Stimulated activated memory B cell treated with anti-CD40 and anti-IgM and Interleukin-4, amounts not matched to agents 10 μg/mL and 1 μg/mL and 100 μg/mL, for 72 hours (primary cell): ENCODE data around the gene EMC6.

Source experiments
- ATAC-seq: fragments of 150-1000 bp; cut with Tn5 transposase; 2 replicates; pipeline ENCODE4 v1.10.0; 2021
- H3K27ac Mint-ChIP-seq: one replicate; pipeline ENCODE4 v1.8.0; 2022; ENCODE audit warnings: mild to moderate bottlenecking, mixed read lengths
- H3K27me3 Mint-ChIP-seq: one replicate; pipeline ENCODE4 v1.8.0; 2022; ENCODE audit warnings: mixed read lengths
- H3K36me3 Mint-ChIP-seq: one replicate; pipeline ENCODE4 v1.8.0; 2022; ENCODE audit warnings: mixed read lengths
- H3K4me1 Mint-ChIP-seq: one replicate; pipeline ENCODE4 v1.8.0; 2022; ENCODE audit warnings: mixed read lengths
- H3K4me3 Mint-ChIP-seq: one replicate; pipeline ENCODE4 v1.8.0; 2022; ENCODE audit warnings: mild to moderate bottlenecking, moderate library complexity, mixed read lengths
- H3K9me3 Mint-ChIP-seq: one replicate; pipeline ENCODE4 v1.8.0; 2022; ENCODE audit warnings: mixed read lengths

Gene EMC6

GRCh38 chr17:3663102-3664011 is 5.3 kb upstream of the EMC6 start:
- Mint-ChIP-seq H3K4me1 (peaks cover 14% of the 10 kb centered on the region), H3K27me3 (no peaks in the 10 kb centered on the region), H3K36me3 (peaks cover 6% of the 10 kb centered on the region), H3K9me3 (no peaks in the 10 kb centered on the region), H3K27ac (no peak overlapping the region), H3K4me3 (no peak overlapping the region)
- ATAC-seq: no peak

- no peak for ATAC-seq
- Mint-ChIP-seq H3K4me3 (no peak overlapping the region), H3K4me1 (peaks cover 31% of the 10 kb centered on the region), H3K27ac (no peak overlapping the region), H3K36me3 (peaks cover 6% of the 10 kb centered on the region), H3K27me3 (no peaks in the 10 kb centered on the region), H3K9me3 (no peaks in the 10 kb centered on the region)
These were observed 2.8 kb upstream of the EMC6 start for GRCh38 chr17:3665834-3666233.

GRCh38 chr17:3666516-3666915 is 2.1 kb upstream of the EMC6 start:
- H3K4me1 Mint-ChIP-seq: peaks cover 33% of the 10 kb centered on the region
- H3K27ac Mint-ChIP-seq: no peak overlapping the region
- no peaks in the 10 kb centered on the region for H3K27me3 Mint-ChIP-seq
- ATAC-seq: no peak
- peaks cover 7% of the 10 kb centered on the region for H3K36me3 Mint-ChIP-seq
- peak overlapping the region; percentile 21 for H3K4me3 Mint-ChIP-seq
- H3K9me3 Mint-ChIP-seq: no peaks in the 10 kb centered on the region

- peak overlapping the region; percentile 93 for H3K4me3 Mint-ChIP-seq
- H3K27ac Mint-ChIP-seq: peak overlapping the region; percentile 94
These were observed 990 bp upstream of the EMC6 start for GRCh38 chr17:3667366-3668278.

GRCh38 chr17:3669085-3669347 is 404 bp downstream of the EMC6 start:
- Mint-ChIP-seq H3K4me3 (peak overlapping the region; percentile 93), H3K36me3 (peaks cover 11% of the 10 kb centered on the region), H3K9me3 (no peaks in the 10 kb centered on the region), H3K4me1 (peaks cover 45% of the 10 kb centered on the region), H3K27ac (peak overlapping the region; percentile 94), H3K27me3 (no peaks in the 10 kb centered on the region)
- peak; percentile 1 for ATAC-seq

More at GRCh38 chr17:3667366-3668278, 990 bp upstream of the EMC6 start:
- Mint-ChIP-seq H3K9me3 (no peaks in the 10 kb centered on the region), H3K36me3 (peaks cover 12% of the 10 kb centered on the region), H3K27me3 (no peaks in the 10 kb centered on the region), H3K4me1 (peaks cover 39% of the 10 kb centered on the region)
- peak; percentile 20 for ATAC-seq

GRCh38 chr17:3669548-3669947 is 936 bp downstream of the EMC6 start:
- Mint-ChIP-seq H3K9me3 (no peaks in the 10 kb centered on the region), H3K36me3 (peaks cover 6% of the 10 kb centered on the region), H3K4me3 (peak overlapping the region; percentile 93), H3K4me1 (peaks cover 45% of the 10 kb centered on the region), H3K27ac (peak overlapping the region; percentile 94), H3K27me3 (no peaks in the 10 kb centered on the region)
- no peak for ATAC-seq

- Mint-ChIP-seq H3K27ac (peak overlapping the region; percentile 30), H3K4me1 (peaks cover 39% of the 10 kb centered on the region), H3K27me3 (no peaks in the 10 kb centered on the region), H3K4me3 (no peak overlapping the region), H3K36me3 (peaks cover 16% of the 10 kb centered on the region), H3K9me3 (no peaks in the 10 kb centered on the region)
- no peak for ATAC-seq
These were observed 4.0 kb downstream of the EMC6 start for GRCh38 chr17:3672571-3672970.

GRCh38 chr17:3675886-3676285 is 7.3 kb downstream of the EMC6 start:
- H3K27ac Mint-ChIP-seq: no peak overlapping the region
- no peak for ATAC-seq
- no peaks in the 10 kb centered on the region for H3K27me3 Mint-ChIP-seq
- H3K9me3 Mint-ChIP-seq: no peaks in the 10 kb centered on the region
- H3K4me3 Mint-ChIP-seq: no peak overlapping the region
- peaks cover 28% of the 10 kb centered on the region for H3K36me3 Mint-ChIP-seq
- peaks cover 25% of the 10 kb centered on the region for H3K4me1 Mint-ChIP-seq

GRCh38 chr17:3678095-3678820 is 9.6 kb downstream of the EMC6 start:
- no peaks in the 10 kb centered on the region for H3K9me3 Mint-ChIP-seq
- H3K4me1 Mint-ChIP-seq: peaks cover 30% of the 10 kb centered on the region
- H3K27ac Mint-ChIP-seq: no peak overlapping the region
- no peak overlapping the region for H3K4me3 Mint-ChIP-seq
- no peak for ATAC-seq
- no peaks in the 10 kb centered on the region for H3K27me3 Mint-ChIP-seq
- peaks cover 33% of the 10 kb centered on the region for H3K36me3 Mint-ChIP-seq

GRCh38 chr17:3678821-3679530 is 10.4 kb downstream of the EMC6 start:
- no peak overlapping the region for H3K27ac Mint-ChIP-seq
- peaks cover 33% of the 10 kb centered on the region for H3K36me3 Mint-ChIP-seq

GRCh38 chr17:3679531-3680126 is 11.0 kb downstream of the EMC6 start:
- no peak for ATAC-seq
- H3K27ac Mint-ChIP-seq: peak overlapping the region; percentile 70
- no peaks in the 10 kb centered on the region for H3K9me3 Mint-ChIP-seq
- H3K4me1 Mint-ChIP-seq: peaks cover 42% of the 10 kb centered on the region
- H3K36me3 Mint-ChIP-seq: peaks cover 33% of the 10 kb centered on the region
- no peaks in the 10 kb centered on the region for H3K27me3 Mint-ChIP-seq
- H3K4me3 Mint-ChIP-seq: no peak overlapping the region

More at GRCh38 chr17:3678821-3679530, 10.4 kb downstream of the EMC6 start:
- H3K27me3 Mint-ChIP-seq: no peaks in the 10 kb centered on the region
- peaks cover 38% of the 10 kb centered on the region for H3K4me1 Mint-ChIP-seq
- no peak overlapping the region for H3K4me3 Mint-ChIP-seq
- H3K9me3 Mint-ChIP-seq: no peaks in the 10 kb centered on the region
- ATAC-seq: no peak

- Mint-ChIP-seq H3K36me3 (peaks cover 34% of the 10 kb centered on the region), H3K27me3 (no peaks in the 10 kb centered on the region), H3K9me3 (no peaks in the 10 kb centered on the region), H3K4me1 (peaks cover 46% of the 10 kb centered on the region), H3K27ac (no peak overlapping the region), H3K4me3 (no peak overlapping the region)
- ATAC-seq: no peak
These were observed 12.4 kb downstream of the EMC6 start for GRCh38 chr17:3681057-3681456.

- ATAC-seq: no peak
- Mint-ChIP-seq H3K36me3 (peaks cover 33% of the 10 kb centered on the region), H3K9me3 (no peaks in the 10 kb centered on the region), H3K27ac (peak overlapping the region; percentile 38), H3K27me3 (no peaks in the 10 kb centered on the region), H3K4me1 (peaks cover 45% of the 10 kb centered on the region), H3K4me3 (peak overlapping the region; percentile 7)
These were observed 13.0 kb downstream of the EMC6 start for GRCh38 chr17:3681565-3681964.

- Mint-ChIP-seq H3K4me3 (no peak overlapping the region), H3K9me3 (no peaks in the 10 kb centered on the region), H3K27ac (peak overlapping the region; percentile 38), H3K27me3 (no peaks in the 10 kb centered on the region), H3K4me1 (peaks cover 45% of the 10 kb centered on the region), H3K36me3 (peaks cover 33% of the 10 kb centered on the region)
- no peak for ATAC-seq
These were observed 13.4 kb downstream of the EMC6 start for GRCh38 chr17:3682033-3682432.
